Coronary artery (tissue), 2 donors: ENCODE data around the gene BTBD9.

Source experiments
- DNase-seq: peaks from one replicate; pipeline ENCODE4 v3.0.0-alpha.2; 2017; ENCODE audit warnings: low spot score
- H3K27ac ChIP-seq, 2 donors: fragments of 200-600 bp; sonication (generic); one replicate each; pipeline ENCODE4 v1.5.1; 2016 to 2019
- H3K4me3 ChIP-seq: fragments of 200-600 bp; sonication (generic); 2 replicates; pipeline ENCODE4 v1.5.1; 2016; ENCODE audit warnings: mild to moderate bottlenecking, moderate library complexity
- TF ChIP-seq, protein P1 (sequence below): fragments of 200-600 bp; sonication (generic); IDR thresholded peaks from one replicate; pipeline ENCODE4 v1.5.1; 2019; ENCODE audit warnings: antibody characterized with exemption

BTBD9 gene

DNA sequence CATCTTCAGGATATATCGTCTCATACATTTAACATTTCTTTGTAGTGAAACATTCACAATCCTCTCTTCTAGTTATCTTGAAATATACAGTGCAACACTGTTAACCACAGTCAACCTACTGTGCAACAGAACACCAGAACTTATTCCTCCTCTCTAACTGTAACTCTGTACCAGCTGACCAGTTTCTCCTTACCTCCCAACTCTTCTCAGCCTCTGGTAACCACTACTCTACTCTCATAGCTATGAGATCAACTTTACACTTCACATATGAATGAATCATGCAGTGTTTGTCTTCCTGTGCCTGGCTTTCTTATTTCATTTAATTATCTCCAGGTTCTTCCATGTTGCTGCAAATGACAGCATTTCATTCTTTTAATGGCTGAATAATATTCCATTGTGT is 337.6 kb downstream of the BTBD9 start:
- no peak for DNase-seq
- TF ChIP-seq, protein P1, sequence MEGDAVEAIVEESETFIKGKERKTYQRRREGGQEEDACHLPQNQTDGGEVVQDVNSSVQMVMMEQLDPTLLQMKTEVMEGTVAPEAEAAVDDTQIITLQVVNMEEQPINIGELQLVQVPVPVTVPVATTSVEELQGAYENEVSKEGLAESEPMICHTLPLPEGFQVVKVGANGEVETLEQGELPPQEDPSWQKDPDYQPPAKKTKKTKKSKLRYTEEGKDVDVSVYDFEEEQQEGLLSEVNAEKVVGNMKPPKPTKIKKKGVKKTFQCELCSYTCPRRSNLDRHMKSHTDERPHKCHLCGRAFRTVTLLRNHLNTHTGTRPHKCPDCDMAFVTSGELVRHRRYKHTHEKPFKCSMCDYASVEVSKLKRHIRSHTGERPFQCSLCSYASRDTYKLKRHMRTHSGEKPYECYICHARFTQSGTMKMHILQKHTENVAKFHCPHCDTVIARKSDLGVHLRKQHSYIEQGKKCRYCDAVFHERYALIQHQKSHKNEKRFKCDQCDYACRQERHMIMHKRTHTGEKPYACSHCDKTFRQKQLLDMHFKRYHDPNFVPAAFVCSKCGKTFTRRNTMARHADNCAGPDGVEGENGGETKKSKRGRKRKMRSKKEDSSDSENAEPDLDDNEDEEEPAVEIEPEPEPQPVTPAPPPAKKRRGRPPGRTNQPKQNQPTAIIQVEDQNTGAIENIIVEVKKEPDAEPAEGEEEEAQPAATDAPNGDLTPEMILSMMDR: no peak

DNA sequence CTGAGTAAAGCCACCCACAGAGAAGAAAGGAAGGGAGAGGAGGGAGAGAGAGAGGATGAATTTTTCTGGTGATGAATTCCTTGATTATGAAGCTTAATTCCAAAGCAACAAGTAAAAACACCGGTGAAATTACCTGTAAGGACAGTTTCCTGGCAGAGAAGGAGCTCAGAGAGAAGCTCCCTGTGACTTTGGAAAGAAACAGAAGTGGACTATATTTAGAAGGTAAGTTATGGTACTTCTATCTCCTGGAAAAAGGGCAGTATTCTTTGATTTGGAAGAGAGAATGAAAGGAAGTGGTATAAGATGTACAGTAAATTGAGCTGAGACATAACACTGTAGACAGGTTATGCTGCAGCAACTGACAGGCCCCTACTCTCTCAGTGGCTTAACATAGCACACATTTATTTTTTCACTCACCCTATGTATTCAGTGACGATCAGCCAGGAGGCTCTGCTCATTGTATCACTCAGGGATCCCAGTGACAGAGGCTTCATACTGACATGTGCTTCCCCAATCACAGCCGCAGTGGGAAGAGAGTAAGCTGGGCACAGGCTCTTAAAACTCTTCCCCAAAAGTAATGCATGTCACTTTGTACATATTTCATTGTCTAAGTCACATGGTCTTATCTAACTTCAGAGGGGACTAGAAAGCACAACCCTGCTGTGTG is 349.5 kb downstream of the BTBD9 start:
- TF ChIP-seq, protein P1: no peak
- no peak overlapping the region for H3K27ac ChIP-seq
- no peak overlapping the region for H3K4me3 ChIP-seq
- no peak for DNase-seq

More for the DNA sequence above, 337.6 kb downstream of the BTBD9 start:
- Histone ChIP-seq H3K4me3 (no peak overlapping the region), H3K27ac (no peak overlapping the region)

DNA sequence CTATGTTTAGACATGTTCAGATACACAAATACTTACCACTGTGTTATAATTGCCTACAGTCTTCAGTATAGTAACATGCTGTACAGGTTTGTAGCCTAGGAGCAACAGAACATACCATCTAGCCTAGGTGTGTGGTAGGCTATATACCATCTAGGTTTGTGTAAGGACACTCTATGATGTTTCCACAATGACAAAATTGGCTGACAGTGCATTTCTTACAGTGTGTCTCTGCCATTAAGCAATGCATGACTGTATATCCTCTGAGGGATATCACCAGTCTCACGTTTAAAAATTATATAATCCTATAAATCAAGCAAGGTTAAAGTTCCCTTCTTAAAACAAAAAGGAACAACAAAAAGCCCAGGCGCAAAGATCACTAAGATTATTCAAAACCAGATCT is 352.2 kb downstream of the BTBD9 start:
- no peak for DNase-seq
- Histone ChIP-seq H3K4me3 (no peak overlapping the region), H3K27ac (no peak overlapping the region)
- TF ChIP-seq, protein P1: no peak

DNA sequence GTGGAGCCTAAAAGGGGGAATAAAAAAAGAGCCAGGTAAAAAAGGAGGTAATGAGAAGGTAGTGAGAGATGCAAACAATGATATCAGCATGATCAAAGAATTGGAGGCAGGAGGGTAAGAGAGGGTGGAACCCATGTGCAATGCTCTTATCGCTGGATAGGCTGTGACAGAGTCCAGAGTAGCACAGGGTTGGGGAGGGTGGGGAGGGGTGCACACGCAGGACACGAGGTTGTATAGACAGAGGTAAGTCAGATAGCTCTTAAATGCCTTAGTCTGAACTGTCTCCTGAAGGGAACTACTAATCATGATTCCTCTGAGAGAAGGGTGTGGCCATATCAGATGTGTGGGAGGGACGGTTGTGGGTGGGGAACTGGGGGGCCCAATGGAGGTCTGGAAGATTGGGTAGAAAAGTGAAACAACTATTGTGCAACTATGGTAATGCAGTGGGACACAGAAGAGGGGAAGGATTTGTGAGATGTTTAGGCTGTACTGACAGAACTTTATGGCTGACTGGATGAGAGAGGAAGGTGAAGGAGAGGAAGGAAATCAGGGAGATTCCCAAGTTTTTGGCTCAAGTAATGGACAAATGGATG is 354.8 kb downstream of the BTBD9 start:
- TF ChIP-seq, protein P1: no peak
- DNase-seq: no peak
- Histone ChIP-seq H3K4me3 (no peak overlapping the region), H3K27ac (no peak overlapping the region)

- Histone ChIP-seq H3K27ac (no peak overlapping the region), H3K4me3 (no peak overlapping the region)
- no peak for DNase-seq
- TF ChIP-seq, protein P1: no peak
Measured at GRCh38 chr6:38283734-38284362, 355.9 kb downstream of the BTBD9 start.

GRCh38 chr6:38282911-38283310 is 356.8 kb downstream of the BTBD9 start:
- DNase-seq: no peak

More at GRCh38 chr6:38282911-38283310, 356.8 kb downstream of the BTBD9 start:
- Histone ChIP-seq H3K27ac (no peak overlapping the region), H3K4me3 (no peak overlapping the region)
- TF ChIP-seq, protein P1: no peak
